Stimulated activated CD4-positive, alpha-beta T cell treated with anti-CD3 and anti-CD28 coated beads, Interleukin-1b, Interleukin-23, amount 100 ng/mL, for 4 hours (primary cell): Measurements from ENCODE around the gene RASGRF1.

Source experiments
- DNase-seq, 2 donors: peaks; one replicate each; pipeline ENCODE4 v3.0.0-alpha.2; 2020; ENCODE audit warnings: low read depth in 2 of 2

The RASGRF1 gene

DNA sequence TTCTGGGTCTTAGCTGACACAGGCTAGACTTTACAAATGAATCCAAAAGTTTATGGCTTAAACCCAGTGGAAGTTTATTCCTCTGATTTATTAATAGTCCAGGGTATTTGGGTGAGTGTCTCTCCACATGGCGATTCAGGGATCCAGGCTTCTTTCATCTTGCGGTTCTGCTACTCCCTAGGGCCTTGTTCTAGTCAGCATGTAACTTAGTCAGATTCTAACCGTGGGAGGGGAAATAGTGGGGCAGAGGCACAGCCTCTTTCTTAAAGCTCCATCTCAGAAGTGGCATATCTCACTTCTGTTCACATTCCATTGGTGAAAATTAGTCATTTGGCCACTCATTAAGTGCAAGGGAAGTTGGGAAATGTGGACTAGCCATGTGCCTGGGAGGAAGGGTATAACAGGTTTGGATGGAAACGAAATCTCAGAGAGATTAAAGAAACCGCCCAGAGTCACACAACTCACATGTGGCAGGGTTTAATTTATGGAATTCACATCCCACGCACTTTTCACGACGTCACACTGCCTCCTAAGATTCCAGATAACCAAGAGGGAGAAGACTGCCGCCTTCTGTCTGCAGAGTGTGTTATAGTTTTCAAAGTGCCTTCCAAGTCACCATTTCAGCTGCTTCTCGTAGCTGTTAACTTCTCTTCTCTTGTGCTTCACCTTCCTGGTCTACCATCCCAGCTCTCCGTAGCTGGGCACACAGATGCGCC, 11.4 kb upstream of the RASGRF1 start:
- no peak for DNase-seq

DNA sequence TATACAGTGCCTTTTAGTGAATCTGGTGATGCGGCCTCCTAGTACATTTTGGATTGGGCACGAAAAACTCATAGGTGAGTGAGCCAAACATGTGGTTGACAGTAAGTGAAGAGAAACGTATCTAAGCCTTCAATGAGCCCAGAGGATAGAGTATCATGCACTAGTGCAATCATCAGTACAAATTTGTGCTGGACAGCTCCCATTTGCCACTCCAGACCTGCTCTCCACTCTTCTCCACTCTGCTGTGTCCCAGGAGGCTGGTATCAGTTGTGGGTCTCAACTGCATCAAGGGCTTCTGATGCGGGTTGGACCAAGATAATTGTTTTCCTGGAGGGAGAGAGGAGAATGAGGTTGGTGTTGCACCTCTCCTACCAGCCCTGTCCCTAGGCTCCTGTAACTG, 9.1 kb upstream of the RASGRF1 start:
- DNase-seq: no peak

DNA sequence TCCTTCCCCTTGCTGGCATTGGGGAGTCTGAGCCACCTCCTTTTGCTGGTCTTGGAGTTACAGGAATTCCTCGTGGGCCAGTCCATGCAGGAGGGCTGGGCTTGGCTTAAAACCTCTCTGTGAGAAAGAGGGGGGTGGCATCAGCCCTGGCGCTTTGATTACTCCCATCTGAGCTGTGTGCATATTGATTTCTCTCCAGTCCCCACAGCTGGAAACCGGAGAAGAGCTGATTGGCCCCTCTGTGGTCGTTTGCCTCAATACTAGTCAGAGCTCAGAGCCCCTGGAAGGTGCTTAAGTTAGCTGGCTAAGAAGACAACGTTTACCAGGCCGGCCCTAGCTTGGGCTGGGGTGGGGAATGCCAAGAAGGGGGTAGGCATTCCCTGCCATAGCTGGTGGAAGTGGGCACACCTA, 4.0 kb upstream of the RASGRF1 start:
- no peak for DNase-seq

DNA sequence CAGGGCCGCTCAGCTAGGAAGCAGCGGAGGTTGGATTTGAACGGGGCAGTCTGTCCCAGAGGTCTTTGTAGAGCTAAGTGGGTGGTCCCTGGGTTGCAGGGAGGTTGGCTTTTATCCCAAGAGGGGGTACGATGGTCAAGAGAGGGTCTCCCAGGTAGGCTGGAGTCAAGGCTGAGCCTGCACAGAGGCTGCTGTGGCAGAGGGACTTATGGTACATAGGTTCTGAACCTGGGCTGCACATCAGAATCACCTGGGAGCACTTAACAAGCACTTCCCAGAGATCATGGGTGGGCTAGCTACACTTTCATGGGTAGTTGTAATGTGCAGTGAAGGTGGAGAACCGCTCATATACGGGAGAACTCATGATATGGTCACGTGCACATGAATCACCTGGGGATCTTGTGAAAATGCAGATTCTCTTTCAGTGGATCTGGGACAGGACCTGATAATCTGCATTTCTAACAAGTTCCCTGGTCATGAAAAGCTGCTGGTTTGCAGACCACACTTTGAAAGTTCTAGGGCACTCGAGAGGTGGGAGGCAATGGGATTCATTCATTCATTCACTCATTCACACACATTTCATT, 2.9 kb upstream of the RASGRF1 start:
- no peak for DNase-seq

DNA sequence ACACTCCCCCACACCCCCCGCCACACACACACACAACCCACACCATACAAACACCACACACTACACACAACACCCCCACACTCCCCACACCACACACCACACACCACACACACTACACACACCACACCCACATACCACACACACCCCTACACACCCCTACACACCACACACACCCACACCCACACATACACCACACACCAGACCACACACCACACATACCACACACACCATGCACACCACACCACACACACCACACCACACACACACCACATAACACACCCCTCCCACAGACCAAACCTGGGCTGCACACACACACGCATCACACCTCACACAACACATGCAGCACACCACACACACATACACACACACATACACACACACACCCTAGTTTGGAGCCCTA, 1.8 kb upstream of the RASGRF1 start:
- DNase-seq: no peak

DNA sequence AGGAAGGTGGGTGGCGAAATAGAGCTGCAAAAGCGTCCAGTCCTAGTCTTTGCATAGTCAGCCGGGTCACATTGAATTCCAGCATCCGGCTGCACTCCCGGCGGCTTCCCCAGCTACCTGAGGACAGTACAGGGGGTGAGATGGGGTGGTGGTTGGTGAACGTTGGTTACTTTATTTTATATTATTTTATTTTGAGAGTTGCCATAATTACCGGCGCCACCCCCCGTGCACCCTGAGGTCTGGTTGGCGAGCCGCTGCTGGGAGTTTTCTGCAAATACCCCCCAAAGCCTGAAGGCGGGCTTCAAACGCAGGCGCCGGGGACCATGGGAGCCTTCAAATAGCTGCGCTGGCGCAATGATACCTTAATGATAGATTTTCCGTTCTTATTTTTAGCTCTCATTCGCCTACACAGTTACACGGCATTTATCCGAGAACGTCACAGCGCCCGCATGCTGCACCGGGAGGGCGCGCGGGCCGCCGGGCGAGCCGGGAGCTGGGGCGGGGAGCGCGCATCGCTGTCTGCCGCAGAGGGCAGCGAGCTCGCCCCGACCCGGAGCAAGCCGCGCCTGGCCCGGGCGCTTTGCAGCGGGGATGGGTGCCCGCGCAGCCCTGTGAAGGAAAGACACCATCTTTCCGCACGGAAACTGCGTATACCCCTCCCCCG, 756 bp upstream of the RASGRF1 start:
- no peak for DNase-seq

DNA sequence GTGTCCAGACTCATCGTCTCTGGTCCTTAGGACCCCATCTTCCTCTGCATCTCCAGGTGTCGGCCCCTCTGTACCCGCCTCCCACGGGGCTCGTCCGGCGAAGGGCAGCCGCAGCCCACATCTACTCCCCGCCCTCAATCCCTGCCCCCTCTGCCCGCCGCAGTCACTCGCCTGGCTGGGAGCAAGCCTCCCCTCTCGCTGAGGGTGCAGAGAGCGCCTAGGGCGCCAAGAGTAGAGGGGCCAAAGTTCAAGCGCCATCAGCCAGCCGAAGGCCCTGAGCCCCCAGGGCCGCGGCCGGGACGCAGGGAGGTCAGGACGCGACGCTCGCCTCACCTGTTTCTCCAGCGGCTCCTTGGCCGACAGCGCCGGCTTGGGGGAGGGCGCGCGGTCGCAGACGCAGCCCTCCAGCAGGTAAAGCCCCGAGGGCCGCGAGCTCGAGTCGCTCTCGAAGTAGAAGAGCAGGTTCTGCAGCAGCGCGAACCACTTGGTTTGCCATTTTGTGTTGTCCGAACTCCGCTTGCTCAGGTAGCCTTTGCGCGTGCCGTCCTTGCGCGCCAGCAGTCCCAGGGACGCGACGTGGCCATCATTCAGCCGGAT, 592 bp downstream of the RASGRF1 start:
- DNase-seq: no peak

DNA sequence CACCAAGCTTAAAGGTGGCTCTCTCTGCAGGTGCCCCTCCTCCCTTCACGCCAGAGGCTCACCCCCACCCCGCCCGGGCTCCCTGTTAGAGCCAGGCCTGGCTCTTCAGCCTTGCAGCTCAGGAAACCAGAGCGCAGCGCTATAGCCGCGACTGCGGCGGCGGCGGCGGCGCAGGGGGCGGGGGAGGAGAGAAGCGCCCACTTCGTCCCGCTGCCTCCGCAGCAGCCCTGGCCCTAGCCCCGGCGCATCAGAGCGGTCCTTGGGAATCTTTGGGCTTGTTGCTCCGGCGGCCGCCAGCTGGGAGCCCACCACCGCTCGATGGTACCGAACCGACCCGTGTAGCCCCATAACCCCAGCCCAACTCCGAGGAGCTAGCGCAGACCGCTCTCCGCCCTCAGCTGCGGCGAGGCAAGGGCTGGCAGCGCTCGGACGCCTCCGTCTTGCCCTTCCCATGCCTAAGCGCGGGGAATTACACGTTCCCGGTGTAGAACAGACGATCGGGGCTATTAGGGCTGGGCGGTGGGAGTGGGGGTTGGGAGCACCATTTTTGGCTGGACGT, 1.2 kb downstream of the RASGRF1 start:
- no peak for DNase-seq

DNA sequence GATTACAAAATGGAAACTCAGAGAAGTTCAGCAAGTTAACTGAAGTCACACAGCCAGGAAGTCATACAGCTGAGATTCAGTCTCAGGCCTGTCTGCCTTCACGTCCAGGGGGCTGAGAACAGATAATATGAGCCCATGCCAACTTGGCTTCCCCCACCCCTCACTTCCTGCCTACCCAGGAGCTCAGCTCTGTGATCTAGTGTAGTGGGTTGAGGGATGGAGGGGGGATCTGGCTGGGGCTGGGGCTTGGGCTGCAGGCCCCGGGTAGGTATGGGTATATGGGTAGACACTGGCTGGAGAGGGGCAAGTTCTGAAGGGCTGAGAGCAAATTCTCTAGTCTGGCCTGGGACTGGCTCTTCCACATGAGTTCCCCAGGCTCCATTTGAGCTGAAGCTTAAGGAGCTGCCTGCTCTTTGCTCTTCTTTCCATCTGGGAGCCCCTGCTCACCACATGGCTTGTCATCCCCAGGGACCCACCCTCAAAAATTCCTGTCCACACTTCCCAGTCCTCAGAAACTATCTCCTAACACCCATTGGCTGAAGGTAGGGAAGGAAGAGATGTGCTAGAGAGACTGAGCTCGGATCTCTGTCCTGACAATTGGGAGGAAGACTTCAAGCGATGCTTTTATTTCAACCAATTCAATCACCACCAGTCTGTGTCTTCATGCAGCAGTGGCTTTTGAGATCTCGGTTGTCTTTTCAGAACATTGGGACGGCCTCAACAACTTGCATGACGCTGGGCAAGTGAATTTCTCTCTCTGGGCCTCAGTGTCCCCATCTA, 2.0 kb downstream of the RASGRF1 start:
- DNase-seq: no peak

DNA sequence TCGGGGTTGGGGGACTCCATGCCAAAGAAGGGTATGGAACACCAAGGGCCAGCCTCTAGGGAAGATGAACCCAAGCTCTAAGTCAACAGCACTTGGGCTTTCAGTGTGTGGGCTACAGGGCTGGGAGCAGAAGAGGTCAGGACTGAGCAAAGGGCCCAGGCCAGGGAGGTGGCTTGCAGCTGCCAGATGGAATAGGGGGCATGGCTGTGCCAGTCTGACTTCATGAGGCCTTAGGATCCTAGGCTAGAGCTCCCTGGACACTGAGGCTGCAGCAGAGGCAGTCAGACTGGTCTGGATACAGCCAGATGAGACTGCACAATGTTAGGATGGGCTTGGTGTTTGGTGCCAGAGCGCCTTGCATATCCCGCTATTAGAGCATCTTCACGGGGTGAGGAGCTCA, 3.8 kb downstream of the RASGRF1 start:
- DNase-seq: no peak

DNA sequence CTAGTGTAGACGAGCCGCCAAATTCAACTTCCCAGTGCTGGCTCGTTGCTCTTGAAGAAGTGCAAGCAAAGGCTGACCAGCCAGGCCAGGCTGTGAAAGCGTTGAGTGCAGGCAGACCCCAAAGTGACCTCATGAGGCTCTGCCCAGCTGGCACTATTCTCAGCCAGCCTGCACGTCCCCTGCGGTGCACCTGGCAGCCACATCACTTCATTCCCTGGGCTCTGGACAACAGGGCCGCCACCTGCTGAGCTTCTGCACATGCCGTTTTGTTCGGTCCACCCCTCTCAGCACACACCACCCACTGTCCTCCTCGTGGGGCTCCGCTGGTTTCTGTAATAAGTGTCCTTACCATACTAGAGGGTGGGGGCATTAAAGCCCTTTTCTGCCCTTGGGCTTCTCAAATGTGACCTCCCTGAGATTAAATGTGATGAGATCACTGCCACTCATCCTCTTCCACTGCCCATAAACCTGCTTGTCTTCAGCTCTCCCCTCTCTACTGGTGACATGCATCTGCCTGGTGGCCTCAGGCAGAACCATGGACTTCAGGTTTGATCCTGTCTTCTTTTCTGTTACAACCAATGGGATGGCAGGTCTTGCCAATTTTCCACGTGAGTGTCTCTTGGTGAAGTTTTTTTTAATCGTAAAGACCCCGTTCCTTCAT, 6.1 kb downstream of the RASGRF1 start:
- no peak for DNase-seq

DNA sequence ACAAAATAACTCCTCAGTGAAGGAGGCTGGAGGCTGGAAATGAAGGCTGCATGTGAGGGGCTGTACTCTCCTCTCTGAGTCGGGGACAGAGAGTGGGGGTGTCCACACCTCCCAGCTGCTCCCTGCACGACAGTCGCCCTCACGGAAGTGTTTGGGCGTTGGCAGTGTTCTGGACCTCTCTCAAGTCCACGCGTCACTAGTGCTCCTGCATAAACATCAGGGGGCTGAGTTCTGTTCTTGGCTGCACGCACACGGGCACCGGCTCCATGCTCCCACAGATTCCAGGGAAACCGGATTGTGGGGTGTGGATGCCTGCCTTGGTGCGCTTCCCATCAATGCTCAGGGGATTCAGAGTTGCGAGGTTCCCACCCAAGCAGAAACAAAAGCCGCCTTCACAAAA, 7.4 kb downstream of the RASGRF1 start:
- DNase-seq: no peak

DNA sequence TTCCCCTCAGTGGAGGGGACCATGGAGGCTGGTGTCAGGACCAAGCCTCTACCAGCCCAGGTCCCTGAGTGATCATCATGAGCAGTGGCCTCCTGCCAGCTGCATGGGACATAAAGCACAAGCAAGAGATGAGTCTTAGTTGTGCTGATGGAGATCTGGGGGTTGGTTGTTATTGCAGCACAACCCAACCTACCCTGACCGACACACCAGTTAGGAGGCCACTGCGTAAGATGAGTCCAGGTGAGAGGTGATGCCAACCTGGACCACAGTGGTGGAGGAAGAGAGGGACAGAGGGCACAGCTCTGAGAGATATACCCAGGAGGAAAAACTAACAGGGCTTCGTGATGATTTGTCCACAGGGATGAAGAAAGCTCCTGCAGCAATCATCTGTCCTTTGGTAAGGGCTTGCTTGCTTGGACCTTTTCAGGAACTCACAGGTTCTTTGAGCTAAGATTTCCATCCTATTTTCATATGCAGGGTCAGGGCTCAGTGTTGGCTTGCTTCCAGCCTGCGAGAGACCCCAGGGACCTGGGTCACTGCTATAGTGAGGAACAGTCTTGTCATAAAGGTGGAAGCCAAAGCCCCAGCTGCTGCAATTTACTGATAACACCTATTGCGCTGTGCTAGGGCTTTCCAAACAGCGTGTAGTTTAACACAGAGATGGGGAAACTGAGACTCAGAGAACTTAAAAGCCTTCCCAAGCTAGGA, 8.1 kb downstream of the RASGRF1 start:
- no peak for DNase-seq

DNA sequence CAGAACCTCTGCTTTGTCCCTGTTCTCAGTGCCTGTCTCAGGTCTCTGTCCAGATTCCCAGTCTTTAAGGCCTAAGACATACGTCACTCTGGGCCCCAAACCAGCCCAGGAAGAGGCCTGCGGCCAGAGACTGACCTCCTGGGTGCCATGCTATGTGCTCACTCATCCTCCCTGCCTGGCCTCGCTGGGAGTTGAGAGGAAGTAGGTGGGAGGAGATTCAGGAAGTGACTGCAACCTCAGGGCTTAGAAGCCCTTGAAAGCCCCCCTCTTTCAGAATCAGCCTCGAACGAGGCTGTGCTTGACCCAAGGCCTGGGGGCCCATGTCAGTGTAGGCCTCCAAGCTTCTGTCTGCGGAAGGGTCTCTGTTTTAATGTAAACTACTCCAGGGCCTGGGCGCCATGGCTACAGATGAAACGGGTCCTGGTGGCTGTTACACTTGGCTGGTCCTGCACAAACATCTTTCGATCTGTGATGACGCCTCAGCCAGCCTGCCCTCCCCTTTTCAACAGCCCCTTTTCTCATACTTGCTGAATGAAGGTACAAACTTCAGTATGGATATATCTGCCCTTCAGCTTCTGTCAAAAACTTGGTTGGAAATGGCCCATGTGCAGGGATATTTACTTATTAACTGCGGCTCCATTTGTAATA, 11.7 kb downstream of the RASGRF1 start:
- DNase-seq: no peak

DNA sequence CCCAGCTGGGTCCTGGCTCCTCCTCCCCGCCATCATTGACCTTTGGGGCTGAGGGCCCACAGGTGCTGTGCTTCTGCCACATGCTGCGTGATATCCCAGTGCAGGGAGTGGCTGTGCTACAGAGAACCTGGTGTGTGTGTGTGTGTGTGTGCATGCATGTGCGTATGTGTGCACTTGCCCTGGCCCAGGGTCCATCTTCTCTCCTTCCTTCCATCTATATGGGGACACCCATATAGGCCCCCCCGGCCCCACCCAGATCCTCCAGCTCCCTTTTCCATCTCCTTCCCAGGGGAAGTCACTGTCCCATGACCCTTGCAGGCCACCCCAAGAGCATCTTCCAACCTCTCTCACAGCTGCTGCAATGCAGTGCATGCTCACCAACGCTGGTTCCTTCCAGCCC, 12.6 kb downstream of the RASGRF1 start:
- DNase-seq: no peak

DNA sequence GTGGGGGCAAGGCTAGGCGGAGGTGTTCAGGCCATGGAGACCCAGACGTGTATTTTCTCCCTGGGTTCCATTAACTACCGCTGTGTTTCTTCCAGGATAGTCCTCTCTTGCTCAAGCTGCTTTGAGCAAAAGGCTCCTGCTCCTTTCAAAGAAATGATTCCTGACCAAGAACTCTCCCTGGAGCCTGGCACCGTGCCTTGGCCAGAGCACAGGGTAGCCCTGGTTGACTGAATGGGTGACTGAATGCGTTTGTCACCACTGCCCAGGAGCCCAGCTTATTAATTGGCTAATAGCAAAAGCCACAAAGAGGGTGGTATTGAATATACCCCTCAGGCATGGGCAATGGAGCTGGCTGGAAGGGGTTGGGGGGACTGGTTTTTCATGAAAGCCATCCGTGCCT, 13.9 kb downstream of the RASGRF1 start:
- DNase-seq: no peak

DNA sequence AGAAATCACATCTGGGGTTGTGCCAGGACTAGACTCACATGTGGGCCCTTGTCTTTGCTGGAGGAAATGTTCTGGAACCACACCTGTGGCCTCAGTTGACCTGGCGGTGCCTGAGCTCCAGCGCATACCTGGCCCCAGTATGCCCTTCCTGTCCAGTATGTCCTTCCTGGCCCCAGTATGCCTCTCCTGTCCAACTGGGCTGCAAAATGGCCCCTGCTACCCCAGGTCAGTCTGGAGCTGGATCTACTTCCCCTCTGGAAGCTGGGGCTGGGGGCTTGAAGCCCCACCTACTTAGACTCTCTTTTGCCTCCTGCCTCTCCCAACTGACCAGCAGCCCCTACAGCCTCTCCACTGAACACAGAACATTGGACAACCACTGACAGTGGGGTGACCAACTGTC, 15.3 kb downstream of the RASGRF1 start:
- no peak for DNase-seq

DNA sequence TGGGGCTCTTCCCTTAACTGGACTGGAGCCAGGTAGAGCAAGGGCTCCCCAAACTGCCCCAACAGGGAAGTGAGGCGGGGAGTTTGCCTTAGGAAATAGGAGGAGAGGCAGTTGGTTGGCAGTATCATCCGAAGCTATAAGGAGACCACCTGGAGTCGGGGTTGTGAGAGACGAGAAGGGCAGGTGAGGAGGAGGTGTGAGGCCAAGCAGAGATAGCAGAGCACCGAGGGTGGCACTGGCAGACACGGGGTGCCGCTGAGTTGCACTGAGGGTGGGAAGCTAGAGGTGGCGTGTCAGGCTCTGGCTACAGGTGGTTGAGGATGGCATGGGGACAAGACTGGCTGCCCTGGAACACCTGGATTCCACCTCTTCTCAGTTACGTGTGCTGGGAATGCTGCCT, 17.2 kb downstream of the RASGRF1 start:
- no peak for DNase-seq

DNA sequence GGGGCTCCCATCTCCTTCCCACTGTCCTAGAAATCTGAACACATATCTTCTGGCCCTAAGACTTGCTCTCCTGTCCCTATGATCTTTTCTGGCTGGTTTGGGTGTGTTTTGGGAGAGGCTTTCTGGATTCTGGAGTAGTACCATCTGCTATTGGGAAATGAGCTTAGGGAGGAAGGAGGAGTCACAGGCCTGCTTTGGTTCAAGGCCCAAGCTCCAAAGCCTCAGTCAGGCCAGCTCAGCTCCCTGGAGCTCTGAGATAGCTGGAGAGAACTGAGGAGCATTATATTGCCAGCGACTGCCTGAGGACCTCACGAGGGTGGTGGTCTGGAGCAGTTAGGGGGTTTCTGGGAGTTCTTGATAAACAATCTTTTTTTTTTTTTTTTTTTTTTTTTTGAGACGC, 18.7 kb downstream of the RASGRF1 start:
- DNase-seq: no peak

DNA sequence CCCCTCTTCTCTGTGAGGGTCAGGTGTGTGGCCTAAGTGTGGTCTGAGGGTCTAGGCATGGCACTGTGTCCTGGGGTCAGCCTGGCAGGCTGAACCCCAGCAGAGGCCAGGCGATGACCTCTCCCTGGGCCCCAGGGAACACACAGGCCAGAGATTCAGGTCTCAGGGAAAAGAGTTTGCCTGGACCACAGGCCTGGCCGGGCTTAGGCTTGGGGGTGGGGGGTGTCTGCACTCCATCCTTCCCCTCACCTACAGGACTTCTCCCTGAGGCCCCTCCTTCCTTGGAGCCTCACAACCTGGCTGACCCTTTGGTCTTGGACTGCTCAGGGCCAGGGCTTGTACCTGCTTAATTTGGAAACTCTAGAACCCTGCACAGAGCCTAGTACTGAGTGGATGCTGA, 21.8 kb downstream of the RASGRF1 start:
- no peak for DNase-seq
